PC-9 (cell line): Measurements from ENCODE around the gene CREBL2. TPM values are rescaled to one million over a fixed set of nuclear protein-coding genes. Genes with fewer than 3 reads are reported as not detected.
"Not testable (repeated sequence)": the region's sequence is repeated elsewhere in the genome, so short reads cannot be mapped to it uniquely, and the experiment has no call there.

Experiments used
- BruUV-seq: library from RNA; stranded (reverse); fragments of 400-500 nt; replicated peaks from 2 replicates; lab custom pipeline; 2021; lab: Mats Ljungman, UMichigan
- CTCF ChIA-PET: fragments of 300-600 bp; sonication (Branson Sonifier 250); formaldehyde crosslinking; loops from one replicate; lab custom pipeline; 2022; ENCODE audit warnings: antibody characterized with exemption; lab: Charles Lee
- POLR2A ChIA-PET: fragments of 300-600 bp; sonication (Branson Sonifier 250); formaldehyde crosslinking; loops from one replicate; lab custom pipeline; 2022; ENCODE audit warnings: antibody characterized with exemption; ENCODE audit not compliant: unreplicated experiment; lab: Charles Lee
- DNase-seq, 2 experiments: peaks; one replicate each; pipeline versions ENCODE4 v3.0.0 to v3.0.0-alpha.2; 2015 to 2022; ENCODE audit warnings: mixed read lengths in 1 of 2
- H2AFZ ChIP-seq: fragments of 200-600 bp; sonication (generic); 2 replicates; pipeline ENCODE4 v1.8.1; 2017; ENCODE audit warnings: antibody characterized with exemption
- H3F3A ChIP-seq: fragments of 200-600 bp; sonication (generic); 2 replicates; pipeline ENCODE4 v1.8.1; 2017; ENCODE audit warnings: antibody characterized with exemption, mild to moderate bottlenecking, low read depth; ENCODE audit not compliant: insufficient read depth
- H3K27ac ChIP-seq: fragments of 200-600 bp; sonication (generic); 2 replicates; pipeline ENCODE4 v1.6.1; 2016; ENCODE audit warnings: mixed run types
- H3K27me3 ChIP-seq: fragments of 200-600 bp; sonication (generic); 2 replicates; pipeline ENCODE4 v1.6.1; 2016; ENCODE audit warnings: low read depth, mixed run types; ENCODE audit not compliant: insufficient read depth
- H3K36me3 ChIP-seq: fragments of 200-600 bp; sonication (generic); 2 replicates; pipeline ENCODE4 v1.6.1; 2016; ENCODE audit warnings: low read depth, mixed run types
- H3K4me1 ChIP-seq: fragments of 200-600 bp; sonication (generic); replicated peaks from 2 replicates; pipeline ENCODE4 v1.6.1; 2016; ENCODE audit warnings: mixed run types; ENCODE audit not compliant: insufficient read depth
- H3K4me2 ChIP-seq: fragments of 200-600 bp; sonication (generic); 2 replicates; pipeline ENCODE4 v1.6.1; 2017; ENCODE audit warnings: mixed run types
- H3K4me3 ChIP-seq: fragments of 200-600 bp; sonication (generic); 2 replicates; pipeline ENCODE4 v1.6.1; 2016; ENCODE audit warnings: mixed run types
- H3K79me2 ChIP-seq: fragments of 200-600 bp; sonication (generic); 2 replicates; pipeline ENCODE4 v1.6.1; 2017; ENCODE audit warnings: low read depth, mixed run types
- H3K9me2 ChIP-seq: fragments of 200-600 bp; sonication (generic); 2 replicates; pipeline ENCODE4 v1.8.1; 2017; ENCODE audit warnings: mild to moderate bottlenecking; ENCODE audit not compliant: insufficient read depth
- H3K9me3 ChIP-seq: fragments of 200-600 bp; sonication (generic); 2 replicates; pipeline ENCODE4 v1.8.1; 2016; ENCODE audit warnings: low read depth; ENCODE audit not compliant: insufficient read depth
- H4K20me1 ChIP-seq: fragments of 200-600 bp; sonication (generic); 2 replicates; pipeline ENCODE4 v1.8.1; 2017; ENCODE audit not compliant: insufficient read depth
- CTCF ChIP-seq: fragments of 200-600 bp; sonication (generic); conservative IDR thresholded peaks from 2 replicates; pipeline ENCODE4 v1.6.1; 2017; ENCODE audit warnings: mixed run types, antibody characterized with exemption, mild to moderate bottlenecking, moderate library complexity
- EZH2 ChIP-seq: fragments of 200-600 bp; sonication (generic); IDR thresholded peaks from 2 replicates; pipeline ENCODE4 v1.8.0; 2017; ENCODE audit warnings: antibody characterized with exemption, low read depth
- intact Hi-C: fragments of 100-400 bp; cut with micrococcal nuclease; formaldehyde crosslinking; loops from one replicate; pipeline ENCODE4 v1.10.0; 2022; ENCODE audit not compliant: unreplicated experiment
- total RNA-seq: library from RNA; stranded (reverse); gene quantifications from 2 replicates; pipeline ENCODE4 v1.2.3, GENCODE V29; 2021

CREBL2 gene
- total RNA-seq, 1 experiment from 2014 or later = 30.3 TPM

- Histone ChIP-seq H3K4me3 (no peak overlapping the region), H3K4me2 (no peak overlapping the region), H3K36me3 (no peaks in the 10 kb centered on the region), H3K4me1 (peaks cover 7% of the 10 kb centered on the region; the same call in 1 of the 2 replicates), H3K79me2 (peaks cover 9% of the 10 kb centered on the region; the same call in 1 of the 2 replicates), H3K9me3 (no peaks in the 10 kb centered on the region), H3K27me3 (no peaks in the 10 kb centered on the region), H3F3A (peaks cover 12% of the 10 kb centered on the region; the same call in 1 of the 2 replicates), H2AFZ (no peak overlapping the region), H3K27ac (no peak overlapping the region), H3K9me2 (no peaks in the 10 kb centered on the region), H4K20me1 (no peaks in the 10 kb centered on the region)
- CTCF ChIA-PET = interaction anchor here (0.5 kb wide), 1 partner anchor 15 kb away, joined by 4 read pairs; no protein-coding TSS in a partner anchor
- intact Hi-C loops = no loop called here
- TF ChIP-seq EZH2 (no peak), CTCF (no peak)
- no peak for DNase-seq
- BruUV-seq = no TSS peak
- POLR2A ChIA-PET = interaction anchor here (0.7 kb wide), 1 partner anchor 19 kb away, joined by 3 read pairs; no protein-coding TSS in a partner anchor
Observed at GRCh38 chr12:12630850-12631249, 19.2 kb downstream of the CREBL2 start.

GRCh38 chr12:12635651-12636050, 24.0 kb downstream of the CREBL2 start:
- Histone ChIP-seq H3K4me2 (no peak overlapping the region), H3K27ac (no peak overlapping the region), H4K20me1 (no peaks in the 10 kb centered on the region), H3K9me3 (no peaks in the 10 kb centered on the region), H3K9me2 (no peaks in the 10 kb centered on the region), H2AFZ (no peak overlapping the region), H3K36me3 (peaks cover 5% of the 10 kb centered on the region; the same call in 1 of the 2 replicates), H3K4me3 (no peak overlapping the region), H3F3A (no peaks in the 10 kb centered on the region), H3K4me1 (no peaks in the 10 kb centered on the region), H3K79me2 (no peaks in the 10 kb centered on the region), H3K27me3 (no peaks in the 10 kb centered on the region)
- intact Hi-C loops = no loop called here
- CTCF ChIA-PET = interaction anchor here (0.6 to 0.7 kb wide), 2 partner anchors 50 to 939 kb away, joined by 5 to 8 read pairs; no protein-coding TSS in a partner anchor
- POLR2A ChIA-PET = no interaction called here
- no TSS peak for BruUV-seq
- DNase-seq = no peak
- TF ChIP-seq EZH2 (no peak), CTCF (no peak)

GRCh38 chr12:12636641-12637040, 25.0 kb downstream of the CREBL2 start:
- no peak for DNase-seq
- H4K20me1 ChIP-seq = no peaks in the 10 kb centered on the region
- intact Hi-C loops = no loop called here

GRCh38 chr12:12639995-12640394, 28.3 kb downstream of the CREBL2 start:
- H3K27ac ChIP-seq, H3K9me2 ChIP-seq, H3K79me2 ChIP-seq, H3F3A ChIP-seq, H3K4me2 ChIP-seq, H2AFZ ChIP-seq, H3K27me3 ChIP-seq, BruUV-seq, POLR2A ChIA-PET, H3K4me3 ChIP-seq, H3K4me1 ChIP-seq, H4K20me1 ChIP-seq, CTCF ChIA-PET, DNase-seq, intact Hi-C loops, H3K9me3 ChIP-seq: not testable (repeated sequence)
- H3K36me3 ChIP-seq = peaks cover 13% of the 10 kb centered on the region; the same call in 1 of the 2 replicates

More at GRCh38 chr12:12636641-12637040, 25.0 kb downstream of the CREBL2 start:
- Histone ChIP-seq H3K4me3 (no peak overlapping the region), H3K27ac (no peak overlapping the region), H3K36me3 (peaks cover 7% of the 10 kb centered on the region; the same call in 1 of the 2 replicates), H3F3A (no peaks in the 10 kb centered on the region), H3K4me1 (no peaks in the 10 kb centered on the region), H3K4me2 (no peak overlapping the region), H3K27me3 (no peaks in the 10 kb centered on the region), H3K9me2 (no peaks in the 10 kb centered on the region), H3K79me2 (no peaks in the 10 kb centered on the region), H2AFZ (no peak overlapping the region), H3K9me3 (no peaks in the 10 kb centered on the region)
- BruUV-seq = no TSS peak
- ChIA-PET POLR2A (no interaction called here), CTCF (no interaction called here)
- TF ChIP-seq EZH2 (no peak), CTCF (no peak)
